Esophagus muscularis mucosa (tissue), 4 donors: Measurements from ENCODE around the gene SLC52A3. TPM values are rescaled to one million over a fixed set of nuclear protein-coding genes. Genes with fewer than 3 reads are reported as not detected.

Source experiments
- DNase-seq: peaks from one replicate; pipeline ENCODE4 v3.0.0-alpha.2; 2017; ENCODE audit errors: extremely low spot score
- H3K27ac ChIP-seq, 4 donors: fragments of 200-600 bp; sonication (generic); replicated peaks in 1 of 4; 1 replicate in 3 of 4; 2 replicates in 1 of 4; pipeline ENCODE4 v1.5.1; 2016 to 2019; ENCODE audit warnings: mild to moderate bottlenecking in 1 of 4
- H3K27me3 ChIP-seq, 4 donors: fragments of 200-600 bp; sonication (generic); one replicate each; pipeline versions ENCODE4 v1.5.1 to v1.6.0; 2016 to 2019
- H3K36me3 ChIP-seq, 4 donors: fragments of 200-600 bp; sonication (generic); one replicate each; pipeline ENCODE4 v1.5.1; 2016 to 2019
- H3K4me1 ChIP-seq, 4 donors: fragments of 200-600 bp; sonication (generic); one replicate each; pipeline ENCODE4 v1.5.1; 2016 to 2019
- H3K4me3 ChIP-seq, 4 donors: fragments of 200-600 bp; sonication (generic); 1 replicate in 2 of 4; 2 replicates in 2 of 4; pipeline ENCODE4 v1.5.1; 2016 to 2019; ENCODE audit warnings: mild to moderate bottlenecking in 4 of 4, moderate library complexity in 1 of 4
- H3K9me3 ChIP-seq, 4 donors: fragments of 200-600 bp; sonication (generic); 1 replicate in 3 of 4; 2 replicates in 1 of 4; pipeline ENCODE4 v1.5.1; 2016 to 2019
- CTCF ChIP-seq, 3 experiments: fragments of 200-600 bp in 2 of 3; fragments of 450-650 bp in 1 of 3; sonication (generic) in 2 of 3; IDR thresholded peaks; one replicate each; pipeline ENCODE4 v1.5.1; 2017 to 2019; ENCODE audit warnings: antibody characterized with exemption in 3 of 3, mild to moderate bottlenecking in 2 of 3, moderate library complexity in 1 of 3
- EP300 ChIP-seq: sonication (generic); formaldehyde crosslinking; IDR thresholded peaks from one replicate; pipeline ENCODE4 v1.6.1; 2017; ENCODE audit warnings: antibody characterized with exemption
- POLR2A ChIP-seq: fragments of 450-650 bp; IDR thresholded peaks from one replicate; pipeline ENCODE4 v1.6.1; 2017; ENCODE audit warnings: antibody characterized with exemption, moderate library complexity, mild to moderate bottlenecking, low read depth
- POLR2AphosphoS5 ChIP-seq, 2 donors: sonication (generic); formaldehyde crosslinking; IDR thresholded peaks; one replicate each; pipeline ENCODE4 v1.6.1; 2017; ENCODE audit warnings: antibody characterized with exemption in 2 of 2
- WGBS: methylation state at CpG from one replicate; pipeline ENCODE4 v1.1.5; 2018; 5-methylcytosine and 5-hydroxymethylcytosine counted together
- intact Hi-C: fragments of 100-400 bp; cut with DNase I; formaldehyde crosslinking; loops from one replicate; pipeline ENCODE4 v1.15.1; 2023
- total RNA-seq, 4 donors: library from RNA; depleted of rRNA; stranded (reverse); fragments of >200 nt; gene quantifications; one replicate each; pipeline versions ENCODE4 v1.1.0 to v1.2.1, GENCODE V29; 2016

SLC52A3 gene
- total RNA-seq, 4 donors from 2014 or later: 1.5 to 2.2 (median 1.7) TPM; not detected in 1

GRCh38 chr20:752291-752690 is 16.0 kb downstream of the SLC52A3 start:
- TF ChIP-seq POLR2AphosphoS5 (IDR thresholded peaks at IDR 0.05): no peak
- TF ChIP-seq EP300: no peak
- TF ChIP-seq POLR2A: no peak
- intact Hi-C loops: no loop called here
- H3K27me3 ChIP-seq: peaks cover 0 to 28% (median 0%) of the 10 kb centered on the region in 4 donors
- no peak overlapping the region for H3K27ac ChIP-seq
- no peak for DNase-seq
- no peak overlapping the region for H3K4me3 ChIP-seq
- H3K36me3 ChIP-seq: no peaks in the 10 kb centered on the region
- H3K9me3 ChIP-seq: no peaks in the 10 kb centered on the region
- 82% methylated on average over 5 of the region's 5 CpGs for WGBS
- peaks cover 0 to 1% (median 0%) of the 10 kb centered on the region in 4 donors for H3K4me1 ChIP-seq

GRCh38 chr20:751761-752160 is 16.5 kb downstream of the SLC52A3 start:
- DNase-seq: no peak
- intact Hi-C loops: no loop called here
- no peaks in the 10 kb centered on the region for H3K9me3 ChIP-seq
- no peaks in the 10 kb centered on the region for H3K36me3 ChIP-seq
- peaks cover 0 to 29% (median 0%) of the 10 kb centered on the region in 4 donors for H3K27me3 ChIP-seq
- H3K27ac ChIP-seq: no peak overlapping the region
- TF ChIP-seq CTCF (IDR thresholded peaks at IDR 0.05) (no peak), POLR2AphosphoS5 (IDR thresholded peaks at IDR 0.05) (no peak), POLR2A (no peak), EP300 (no peak)
- WGBS: 70% methylated on average over 5 of the region's 5 CpGs
- H3K4me3 ChIP-seq: no peak overlapping the region
- no peaks in the 10 kb centered on the region for H3K4me1 ChIP-seq

DNA sequence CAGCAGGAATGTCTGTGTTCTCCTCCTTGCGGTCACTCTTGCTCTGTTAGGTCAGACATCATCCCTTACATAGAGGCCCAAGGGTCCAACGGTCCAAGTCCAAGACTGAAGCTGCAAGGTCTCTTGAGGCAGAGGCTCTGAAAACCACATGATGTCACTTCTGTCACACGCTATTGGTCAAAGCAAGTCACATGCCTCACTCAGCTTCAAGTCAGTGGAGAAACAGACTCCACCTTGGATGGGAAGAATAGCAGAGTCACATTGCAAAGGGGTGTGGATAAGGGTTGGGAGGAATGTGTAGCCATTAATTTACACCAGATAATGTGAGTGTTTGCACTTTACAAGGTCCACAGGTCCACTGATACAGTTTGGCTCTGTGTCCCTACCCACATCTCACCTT is 17.5 kb downstream of the SLC52A3 start:
- no peak overlapping the region for H3K4me3 ChIP-seq
- intact Hi-C loops: no loop called here
- peaks cover 0 to 28% (median 0%) of the 10 kb centered on the region in 4 donors for H3K27me3 ChIP-seq
- no peak overlapping the region for H3K27ac ChIP-seq
- no peaks in the 10 kb centered on the region for H3K4me1 ChIP-seq
- no peaks in the 10 kb centered on the region for H3K36me3 ChIP-seq
- DNase-seq: no peak
- peaks cover 0 to 9% (median 2%) of the 10 kb centered on the region in 4 donors for H3K9me3 ChIP-seq
- TF ChIP-seq POLR2A (no peak), EP300 (no peak), CTCF (IDR thresholded peaks at IDR 0.05) (no peak), POLR2AphosphoS5 (IDR thresholded peaks at IDR 0.05) (no peak)
- 88% methylated on average over 3 of the region's 3 CpGs for WGBS

- intact Hi-C loops: no loop called here
- 86% methylated on average over 4 of the region's 4 CpGs for WGBS
- TF ChIP-seq POLR2A (no peak), CTCF (IDR thresholded peaks at IDR 0.05) (no peak), POLR2AphosphoS5 (IDR thresholded peaks at IDR 0.05) (no peak), EP300 (no peak)
- H3K4me3 ChIP-seq: no peak overlapping the region
- H3K27me3 ChIP-seq: peaks cover 0 to 42% (median 0%) of the 10 kb centered on the region in 4 donors
- H3K4me1 ChIP-seq: no peaks in the 10 kb centered on the region
- H3K36me3 ChIP-seq: no peaks in the 10 kb centered on the region
- DNase-seq: no peak
- peaks cover 0 to 26% (median 15%) of the 10 kb centered on the region in 4 donors for H3K9me3 ChIP-seq
- no peak overlapping the region for H3K27ac ChIP-seq
Observed at GRCh38 chr20:745683-746301, 22.5 kb downstream of the SLC52A3 start.

GRCh38 chr20:742156-742555 is 26.1 kb downstream of the SLC52A3 start:
- TF ChIP-seq POLR2A: no peak
- no peak for TF ChIP-seq CTCF (IDR thresholded peaks at IDR 0.05)
- TF ChIP-seq EP300: no peak
- no peak for TF ChIP-seq POLR2AphosphoS5 (IDR thresholded peaks at IDR 0.05)
- no peaks in the 10 kb centered on the region for H3K4me1 ChIP-seq
- 69% methylated on average over 2 of the region's 2 CpGs for WGBS
- peaks cover 0 to 26% (median 15%) of the 10 kb centered on the region in 4 donors for H3K9me3 ChIP-seq
- DNase-seq: no peak
- H3K27me3 ChIP-seq: peaks cover 0 to 53% (median 0%) of the 10 kb centered on the region in 4 donors
- intact Hi-C loops: no loop called here
- H3K4me3 ChIP-seq: no peak overlapping the region
- no peaks in the 10 kb centered on the region for H3K36me3 ChIP-seq
- no peak overlapping the region for H3K27ac ChIP-seq
